ENCODE measurements around the gene TBL3.
"Not testable (repeated sequence)": the region's sequence is repeated elsewhere in the genome, so short reads cannot be mapped to it uniquely, and the experiment has no call there.

Gene TBL3

GRCh38 chr16:1938316-1938715 lies 33.5 kb upstream of the TBL3 start:
- POLR2A ChIA-PET = no interaction called here
- TF ChIP-seq FOXM1 (IDR thresholded peaks at IDR 0.05; ENCODE audit: borderline replicate concordance) (no peak), FOXA1 (IDR thresholded peaks at IDR 0.05) (no peak), ZNF384 (IDR thresholded peaks at IDR 0.05) (no peak)
- no peak for DNase-seq (ENCODE audit: extremely low spot score)
- CTCF ChIA-PET = no interaction called here

- ChIA-PET CTCF (interaction anchor here (1.0 kb wide), 1 partner anchor 8 kb away, joined by 4 read pairs; no protein-coding TSS in a partner anchor), POLR2A (no interaction called here)
- no peak for DNase-seq (ENCODE audit: extremely low spot score)
- TF ChIP-seq L3MBTL2 (conservative IDR thresholded peaks at IDR 0.05) (no peak), SP1 (IDR thresholded peaks at IDR 0.05) (no peak), SUZ12 (IDR thresholded peaks at IDR 0.05) (no peak), CTBP1 (IDR thresholded peaks at IDR 0.05; ENCODE audit: borderline replicate concordance) (no peak), BHLHE40 (IDR thresholded peaks at IDR 0.05; ENCODE audit: borderline replicate concordance) (no peak), LEF1 (IDR thresholded peaks at IDR 0.05; ENCODE audit: borderline replicate concordance) (no peak), ELF4 (IDR thresholded peaks at IDR 0.05) (no peak), FOXK2 (IDR thresholded peaks at IDR 0.05) (no peak), PKNOX1 (IDR thresholded peaks at IDR 0.05) (no peak), ARNT (IDR thresholded peaks at IDR 0.05) (no peak), NFRKB (IDR thresholded peaks at IDR 0.05) (no peak), FOXM1 (IDR thresholded peaks at IDR 0.05; ENCODE audit: borderline replicate concordance) (no peak), HDGF (IDR thresholded peaks at IDR 0.05; ENCODE audit: borderline replicate concordance) (no peak), FOXA1 (IDR thresholded peaks at IDR 0.05) (no peak), TARDBP (IDR thresholded peaks at IDR 0.05) (no peak), ZNF384 (IDR thresholded peaks at IDR 0.05) (no peak)
Observed at GRCh38 chr16:1938910-1939309, 32.9 kb upstream of the TBL3 start.

- POLR2A ChIA-PET = interaction anchor here (0.6 to 5.2 kb wide), 4 partner anchors 21 to 216 kb away, joined by 3 to 95 read pairs (median 12); partner anchors contain the start of genes RNF151, RPS2 and TRAF7
- CTCF ChIA-PET = interaction anchor here (0.7 to 2.3 kb wide), 4 partner anchors 9 to 73 kb away, joined by 3 to 36 read pairs (median 4); partner anchors contain the start of gene RPL3L
- not testable (repeated sequence) for DNase-seq (ENCODE audit: extremely low spot score)
Observed at GRCh38 chr16:1939833-1940232, 32.0 kb upstream of the TBL3 start.

DNA sequence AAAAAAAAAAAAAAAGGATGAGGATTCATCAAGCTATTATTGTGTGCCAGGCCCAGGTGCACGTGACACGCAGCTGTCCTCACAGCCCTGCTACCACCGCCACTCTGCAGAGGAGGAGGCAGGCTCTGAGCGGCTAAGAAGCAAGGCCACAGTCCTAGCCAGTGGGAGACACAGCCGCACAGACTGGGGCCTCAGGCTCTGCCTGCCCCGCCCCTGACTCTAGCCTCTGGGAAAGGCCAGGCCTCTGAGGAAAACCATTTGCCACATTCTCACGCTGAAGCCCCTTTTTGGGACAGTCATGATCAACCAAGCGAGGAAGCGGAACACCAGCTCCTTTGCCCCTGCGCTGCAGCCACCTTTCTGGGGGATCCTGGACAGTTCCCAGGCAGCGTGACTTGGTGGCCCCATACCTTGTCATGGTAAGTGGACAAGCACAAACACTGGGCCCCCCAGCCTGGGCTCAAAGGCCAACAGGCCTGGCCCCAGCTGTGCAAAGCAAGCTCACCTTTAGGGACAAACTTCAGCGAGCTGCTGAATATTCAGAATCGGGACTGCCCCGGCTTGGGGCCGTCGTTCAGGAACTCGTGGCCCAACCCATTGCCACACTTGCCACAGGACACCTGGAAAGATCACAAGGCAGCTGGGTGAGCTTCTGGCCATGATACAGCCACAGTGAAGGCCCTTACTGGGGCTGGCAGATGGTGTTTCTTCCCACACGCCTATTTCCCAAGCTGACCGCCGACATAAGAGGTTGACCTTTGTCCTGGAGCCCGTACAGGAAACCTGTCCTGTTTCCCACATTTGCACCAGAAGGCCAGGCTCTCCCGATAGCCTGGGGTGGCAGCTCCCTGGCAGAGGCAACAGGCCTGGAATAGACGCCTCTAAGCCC lies 31.3 kb upstream of the TBL3 start:
- ChIA-PET CTCF (interaction anchor here (0.6 to 2.3 kb wide), 20 partner anchors 8 to 127 kb away, joined by 3 to 36 read pairs (median 4); partner anchors contain the start of genes NOXO1, RPL3L and RPS2), POLR2A (interaction anchor here (0.6 to 5.2 kb wide), 10 partner anchors 7 to 215 kb away, joined by 3 to 95 read pairs (median 5); partner anchors contain the start of genes NUBP2, RNF151, RPS2 and SPSB3)
- DNase-seq (ENCODE audit: extremely low spot score) = no peak
- no peak for TF ChIP-seq BHLHE40 (IDR thresholded peaks at IDR 0.05; ENCODE audit: borderline replicate concordance)
- TF ChIP-seq ELF4 (IDR thresholded peaks at IDR 0.05) = no peak
- TF ChIP-seq SP1 (IDR thresholded peaks at IDR 0.05) = no peak
- TF ChIP-seq FOXM1 (IDR thresholded peaks at IDR 0.05; ENCODE audit: borderline replicate concordance) = no peak
- TF ChIP-seq TARDBP (IDR thresholded peaks at IDR 0.05) = no peak
- TF ChIP-seq PKNOX1 (IDR thresholded peaks at IDR 0.05) = no peak
- TF ChIP-seq ARNT (IDR thresholded peaks at IDR 0.05) = no peak
- TF ChIP-seq FOXA1 (IDR thresholded peaks at IDR 0.05) = no peak
- TF ChIP-seq NFRKB (IDR thresholded peaks at IDR 0.05) = no peak
- TF ChIP-seq CTBP1 (IDR thresholded peaks at IDR 0.05; ENCODE audit: borderline replicate concordance) = no peak
- TF ChIP-seq LEF1 (IDR thresholded peaks at IDR 0.05; ENCODE audit: borderline replicate concordance) = no peak
- TF ChIP-seq FOXK2 (IDR thresholded peaks at IDR 0.05) = no peak
- no peak for TF ChIP-seq HDGF (IDR thresholded peaks at IDR 0.05; ENCODE audit: borderline replicate concordance)
- no peak for TF ChIP-seq L3MBTL2 (conservative IDR thresholded peaks at IDR 0.05)

DNA sequence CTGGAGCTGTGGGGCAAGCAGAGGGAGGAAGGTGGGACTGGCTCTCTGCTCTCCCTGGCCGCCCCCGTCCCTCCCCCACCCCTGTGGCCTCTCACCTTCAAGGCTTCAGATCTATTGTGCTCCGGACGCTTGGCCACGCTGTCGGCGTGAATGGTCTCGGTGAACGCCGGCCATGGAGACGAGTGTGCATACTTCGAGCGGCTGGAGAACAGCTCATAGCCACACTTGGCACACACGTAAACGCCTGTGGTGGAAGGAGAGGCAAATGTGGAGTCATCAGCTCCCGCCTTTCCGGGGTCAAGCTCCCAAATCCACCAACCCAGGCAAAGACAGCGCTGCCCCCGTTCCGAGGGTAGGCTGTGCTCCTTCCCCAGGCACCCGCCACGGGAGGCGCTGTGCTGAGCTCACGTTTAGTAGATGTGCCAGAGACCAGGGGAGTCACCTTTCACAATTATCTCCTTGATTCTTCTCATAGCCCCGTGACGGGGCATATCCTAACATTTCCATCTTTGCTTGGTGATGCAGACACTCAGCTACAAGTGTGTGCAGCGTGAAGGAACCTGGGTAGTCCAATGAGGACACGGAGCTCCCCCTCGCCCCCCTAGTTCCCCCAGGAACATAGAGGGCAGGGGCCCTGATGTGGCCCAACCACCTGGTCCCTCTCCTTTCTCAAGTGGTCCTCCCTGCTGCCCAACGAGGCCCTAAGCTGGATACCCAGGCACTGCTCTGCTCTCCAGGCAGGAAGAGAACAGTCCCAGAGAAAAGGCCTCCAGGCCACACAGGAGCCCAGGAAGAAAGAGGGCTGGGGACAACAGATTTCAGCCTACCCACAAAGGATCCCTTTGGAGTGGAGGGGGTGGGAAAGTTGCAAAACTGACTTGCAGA lies 30.4 kb upstream of the TBL3 start:
- ChIA-PET CTCF (interaction anchor here (0.6 to 2.3 kb wide), 20 partner anchors 9 to 1144 kb away, joined by 3 to 36 read pairs (median 4); partner anchors contain the start of genes NDUFB10, NOXO1, RPL3L and RPS2), POLR2A (interaction anchor here (0.8 to 5.2 kb wide), 10 partner anchors 8 to 214 kb away, joined by 3 to 95 read pairs (median 5); partner anchors contain the start of genes NUBP2, RNF151, RPS2 and SPSB3)
- peak; percentile 79 for DNase-seq (ENCODE audit: extremely low spot score)
- TF ChIP-seq LEF1 (IDR thresholded peaks at IDR 0.05; ENCODE audit: borderline replicate concordance) = no peak

DNA sequence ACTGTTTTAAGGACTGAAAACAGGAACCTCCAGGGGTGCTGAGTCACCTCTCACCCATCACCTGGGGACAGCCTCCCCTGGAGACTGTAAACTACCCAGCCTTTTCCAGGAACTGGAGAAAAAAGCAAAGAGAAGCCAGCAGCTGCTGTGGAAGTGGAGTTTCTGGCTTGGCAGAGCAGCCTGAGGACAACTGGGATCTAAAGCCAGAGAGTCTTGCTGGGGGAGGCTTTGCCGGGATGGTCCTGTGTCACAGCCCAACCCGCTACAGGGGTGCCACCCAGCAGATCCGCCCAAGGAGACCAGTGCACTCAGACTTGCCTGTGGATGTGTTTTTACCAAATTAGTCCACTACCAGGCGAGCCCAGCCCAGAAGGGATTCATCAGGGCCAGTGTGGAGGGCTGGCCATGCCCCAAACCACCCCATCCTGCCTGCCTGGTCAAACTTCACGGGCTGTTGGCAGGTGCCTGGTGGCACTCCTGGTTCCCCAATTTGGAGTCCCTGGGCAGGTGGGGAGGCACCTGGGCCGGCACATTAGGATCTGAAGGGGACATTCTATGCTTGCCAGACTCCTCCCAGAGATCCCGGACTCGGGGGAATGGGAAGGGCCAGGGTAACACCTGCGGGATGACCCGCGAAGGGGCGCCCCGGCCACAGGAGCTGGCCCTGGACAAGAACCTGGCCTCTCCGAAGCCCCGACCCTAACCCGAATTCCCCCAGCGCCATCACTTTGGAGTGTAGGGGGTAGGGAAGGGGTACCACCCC lies 29.6 kb upstream of the TBL3 start:
- DNase-seq (ENCODE audit: extremely low spot score) = no peak
- no peak for TF ChIP-seq L3MBTL2 (conservative IDR thresholded peaks at IDR 0.05)
- TF ChIP-seq HDGF (IDR thresholded peaks at IDR 0.05; ENCODE audit: borderline replicate concordance) = peak; percentile 49; the same call in 1 of the 2 replicates
- no peak for TF ChIP-seq PKNOX1 (IDR thresholded peaks at IDR 0.05)
- TF ChIP-seq ELF4 (IDR thresholded peaks at IDR 0.05) = no peak
- CTCF ChIA-PET = interaction anchor here (1.0 to 2.3 kb wide), 13 partner anchors 10 to 78 kb away, joined by 3 to 36 read pairs (median 6); partner anchors contain the start of genes NDUFB10, NOXO1 and RPL3L
- POLR2A ChIA-PET = interaction anchor here (0.7 to 5.2 kb wide), 10 partner anchors 9 to 160 kb away, joined by 3 to 95 read pairs (median 6); partner anchors contain the start of genes NUBP2, RNF151, RPS2 and SPSB3

Measured in HEK293T (cell line).